PC-9 (cell line): ENCODE measurements around the gene OR6B1. TPM values are rescaled to one million over a fixed set of nuclear protein-coding genes. Genes with fewer than 3 reads are reported as not detected.
A peak's percentile ranks its signal among the peaks of the same experiment; 100 is the strongest.
"Not testable (repeated sequence)": the region's sequence is repeated elsewhere in the genome, so short reads cannot be mapped to it uniquely, and the experiment has no call there.

ENCODE experiments used
- BruUV-seq: library from RNA; stranded (reverse); fragments of 400-500 nt; replicated peaks from 2 replicates; lab custom pipeline; 2021; lab: Mats Ljungman, UMichigan
- CTCF ChIA-PET: fragments of 300-600 bp; sonication (Branson Sonifier 250); formaldehyde crosslinking; loops from one replicate; lab custom pipeline; 2022; ENCODE audit warnings: antibody characterized with exemption; lab: Charles Lee
- POLR2A ChIA-PET: fragments of 300-600 bp; sonication (Branson Sonifier 250); formaldehyde crosslinking; loops from one replicate; lab custom pipeline; 2022; ENCODE audit warnings: antibody characterized with exemption; ENCODE audit not compliant: unreplicated experiment; lab: Charles Lee
- DNase-seq, 2 experiments: peaks; one replicate each; pipeline versions ENCODE4 v3.0.0 to v3.0.0-alpha.2; 2015 to 2022; ENCODE audit warnings: mixed read lengths in 1 of 2
- H2AFZ ChIP-seq: fragments of 200-600 bp; sonication (generic); 2 replicates; pipeline ENCODE4 v1.8.1; 2017; ENCODE audit warnings: antibody characterized with exemption
- H3F3A ChIP-seq: fragments of 200-600 bp; sonication (generic); 2 replicates; pipeline ENCODE4 v1.8.1; 2017; ENCODE audit warnings: antibody characterized with exemption, mild to moderate bottlenecking, low read depth; ENCODE audit not compliant: insufficient read depth
- H3K27ac ChIP-seq: fragments of 200-600 bp; sonication (generic); 2 replicates; pipeline ENCODE4 v1.6.1; 2016; ENCODE audit warnings: mixed run types
- H3K27me3 ChIP-seq: fragments of 200-600 bp; sonication (generic); 2 replicates; pipeline ENCODE4 v1.6.1; 2016; ENCODE audit warnings: low read depth, mixed run types; ENCODE audit not compliant: insufficient read depth
- H3K36me3 ChIP-seq: fragments of 200-600 bp; sonication (generic); 2 replicates; pipeline ENCODE4 v1.6.1; 2016; ENCODE audit warnings: low read depth, mixed run types
- H3K4me1 ChIP-seq: fragments of 200-600 bp; sonication (generic); replicated peaks from 2 replicates; pipeline ENCODE4 v1.6.1; 2016; ENCODE audit warnings: mixed run types; ENCODE audit not compliant: insufficient read depth
- H3K4me2 ChIP-seq: fragments of 200-600 bp; sonication (generic); 2 replicates; pipeline ENCODE4 v1.6.1; 2017; ENCODE audit warnings: mixed run types
- H3K4me3 ChIP-seq: fragments of 200-600 bp; sonication (generic); 2 replicates; pipeline ENCODE4 v1.6.1; 2016; ENCODE audit warnings: mixed run types
- H3K79me2 ChIP-seq: fragments of 200-600 bp; sonication (generic); 2 replicates; pipeline ENCODE4 v1.6.1; 2017; ENCODE audit warnings: low read depth, mixed run types
- H3K9me2 ChIP-seq: fragments of 200-600 bp; sonication (generic); 2 replicates; pipeline ENCODE4 v1.8.1; 2017; ENCODE audit warnings: mild to moderate bottlenecking; ENCODE audit not compliant: insufficient read depth
- H3K9me3 ChIP-seq: fragments of 200-600 bp; sonication (generic); 2 replicates; pipeline ENCODE4 v1.8.1; 2016; ENCODE audit warnings: low read depth; ENCODE audit not compliant: insufficient read depth
- H4K20me1 ChIP-seq: fragments of 200-600 bp; sonication (generic); 2 replicates; pipeline ENCODE4 v1.8.1; 2017; ENCODE audit not compliant: insufficient read depth
- CTCF ChIP-seq: fragments of 200-600 bp; sonication (generic); conservative IDR thresholded peaks from 2 replicates; pipeline ENCODE4 v1.6.1; 2017; ENCODE audit warnings: mixed run types, antibody characterized with exemption, mild to moderate bottlenecking, moderate library complexity
- EZH2 ChIP-seq: fragments of 200-600 bp; sonication (generic); IDR thresholded peaks from 2 replicates; pipeline ENCODE4 v1.8.0; 2017; ENCODE audit warnings: antibody characterized with exemption, low read depth
- intact Hi-C: fragments of 100-400 bp; cut with micrococcal nuclease; formaldehyde crosslinking; loops from one replicate; pipeline ENCODE4 v1.10.0; 2022; ENCODE audit not compliant: unreplicated experiment
- total RNA-seq: library from RNA; stranded (reverse); gene quantifications from 2 replicates; pipeline ENCODE4 v1.2.3, GENCODE V29; 2021

The OR6B1 gene
- total RNA-seq, 1 experiment from 2014 or later, result not detected

GRCh38 chr7:144009361-144009760 is 9.2 kb downstream of the OR6B1 start:
- intact Hi-C loops, result no loop called here
- no peaks in the 10 kb centered on the region for H3K4me1 ChIP-seq
- 0 out of 2 replicates have a peak, but pooled peaks cover 3% of the 10 kb centered on the region for H3K9me2 ChIP-seq
- peaks cover 12% of the 10 kb centered on the region for H3K9me3 ChIP-seq
- no peak overlapping the region for H3K27ac ChIP-seq
- H2AFZ ChIP-seq, result no peak overlapping the region
- DNase-seq, result no peak
- ChIA-PET POLR2A (no interaction called here), CTCF (interaction anchor here (0.6 kb wide), 1 partner anchor 102 kb away, joined by 4 read pairs; no protein-coding TSS in a partner anchor)
- BruUV-seq, result no TSS peak
- H3F3A ChIP-seq, result no peaks in the 10 kb centered on the region
- H3K4me3 ChIP-seq, result no peak overlapping the region
- H3K4me2 ChIP-seq, result no peak overlapping the region
- TF ChIP-seq EZH2, result no peak
- no peaks in the 10 kb centered on the region for H4K20me1 ChIP-seq
- H3K27me3 ChIP-seq, result no peaks in the 10 kb centered on the region
- no peaks in the 10 kb centered on the region for H3K79me2 ChIP-seq
- H3K36me3 ChIP-seq, result no peaks in the 10 kb centered on the region

- H3K4me2 ChIP-seq, DNase-seq, H3K79me2 ChIP-seq, H3K27ac ChIP-seq, H3K27me3 ChIP-seq, POLR2A ChIA-PET, H3F3A ChIP-seq, H3K9me2 ChIP-seq, H2AFZ ChIP-seq, H3K4me3 ChIP-seq, H4K20me1 ChIP-seq, BruUV-seq, H3K4me1 ChIP-seq, H3K36me3 ChIP-seq, CTCF ChIA-PET, intact Hi-C loops: not testable (repeated sequence)
- H3K9me3 ChIP-seq, result peaks cover 12% of the 10 kb centered on the region
These were observed 9.9 kb downstream of the OR6B1 start for GRCh38 chr7:144010061-144010460.

GRCh38 chr7:144010821-144011220 is 10.7 kb downstream of the OR6B1 start:
- H3K9me2 ChIP-seq, CTCF ChIA-PET, DNase-seq, H4K20me1 ChIP-seq, H3K4me1 ChIP-seq, H3F3A ChIP-seq, H3K27me3 ChIP-seq, H3K36me3 ChIP-seq, POLR2A ChIA-PET, H3K27ac ChIP-seq, intact Hi-C loops, H3K4me2 ChIP-seq, H2AFZ ChIP-seq, H3K4me3 ChIP-seq, H3K79me2 ChIP-seq, BruUV-seq: not testable (repeated sequence)
- peaks cover 12% of the 10 kb centered on the region for H3K9me3 ChIP-seq

GRCh38 chr7:144011458-144012230 is 11.5 kb downstream of the OR6B1 start:
- Histone ChIP-seq H3K36me3 (no peaks in the 10 kb centered on the region), H3K79me2 (no peaks in the 10 kb centered on the region), H3K9me2 (peaks cover 3% of the 10 kb centered on the region; the same call in 1 of the 2 replicates), H3F3A (no peaks in the 10 kb centered on the region), H4K20me1 (no peaks in the 10 kb centered on the region), H3K27me3 (no peaks in the 10 kb centered on the region), H3K4me3 (no peak overlapping the region), H3K4me1 (no peaks in the 10 kb centered on the region), H3K27ac (no peak overlapping the region), H2AFZ (no peak overlapping the region), H3K4me2 (no peak overlapping the region), H3K9me3 (peaks cover 12% of the 10 kb centered on the region)
- intact Hi-C loops, result no loop called here
- POLR2A ChIA-PET, result no interaction called here
- CTCF ChIA-PET, result no interaction called here
- DNase-seq, result no peak
- TF ChIP-seq EZH2 (no peak), CTCF (peak; percentile 60)
- no TSS peak for BruUV-seq
